CD14-positive monocyte (primary cell): Measurements from ENCODE around the gene EVL. TPM values are rescaled to one million over a fixed set of nuclear protein-coding genes. Genes with fewer than 3 reads are reported as not detected.
"Not testable (repeated sequence)": the region's sequence is repeated elsewhere in the genome, so short reads cannot be mapped to it uniquely, and the experiment has no call there.

Experiments used
- DNase-seq, 3 donors: peaks; one replicate each; pipeline ENCODE4 v3.0.0-alpha.2; 2011 to 2022
- H2AFZ ChIP-seq: 2 replicates; pipeline ENCODE4 v1.6.0; 2012; ENCODE audit warnings: mild to moderate bottlenecking, low read depth, low read length, inconsistent platforms; ENCODE audit not compliant: insufficient read depth, poor library complexity, severe bottlenecking
- H3K27ac ChIP-seq, 2 donors: 1 replicate in 1 of 2; 2 replicates in 1 of 2; pipeline ENCODE4 v1.5.1; 2012 to 2013; ENCODE audit warnings: low read length in 2 of 2, control low read depth in 1 of 2, inconsistent platforms in 1 of 2, low read depth in 1 of 2, mild to moderate bottlenecking in 1 of 2
- H3K27me3 ChIP-seq, 2 donors: one replicate each; pipeline versions ENCODE4 v1.6.0 to v1.6.1; 2011 to 2013; ENCODE audit warnings: low read length in 2 of 2; ENCODE audit not compliant: control insufficient read depth in 2 of 2, insufficient read depth in 2 of 2
- H3K36me3 ChIP-seq, 2 donors: replicated peaks in 1 of 2; 1 replicate in 1 of 2; 2 replicates in 1 of 2; pipeline versions ENCODE4 v1.5.1 to v1.6.1; 2012 to 2013; ENCODE audit warnings: low read length in 2 of 2, control low read depth in 1 of 2, inconsistent platforms in 1 of 2, mild to moderate bottlenecking in 1 of 2; ENCODE audit not compliant: insufficient read depth in 2 of 2, control insufficient read depth in 1 of 2
- H3K4me1 ChIP-seq, 2 donors: 1 replicate in 1 of 2; 2 replicates in 1 of 2; pipeline versions ENCODE4 v1.5.1 to v1.6.1; 2012 to 2013; ENCODE audit warnings: low read length in 2 of 2, control low read depth in 1 of 2, inconsistent platforms in 1 of 2, mild to moderate bottlenecking in 1 of 2, moderate library complexity in 1 of 2; ENCODE audit not compliant: insufficient read depth in 2 of 2, control insufficient read depth in 1 of 2
- H3K4me2 ChIP-seq: replicated peaks from 2 replicates; pipeline ENCODE3; 2012; ENCODE audit warnings: low read length, moderate library complexity, mild to moderate bottlenecking; ENCODE audit not compliant: poor library complexity, severe bottlenecking; ENCODE audit errors: extremely low read depth
- H3K4me3 ChIP-seq, 3 experiments: fragments of 200-600 bp in 1 of 3; sonication (generic) in 1 of 3; replicated peaks in 1 of 3; 1 replicate in 2 of 3; 2 replicates in 1 of 3; pipeline ENCODE4 v1.5.1; 2011 to 2013; ENCODE audit warnings: low read length in 3 of 3, mild to moderate bottlenecking in 3 of 3, control low read depth in 2 of 3, low read depth in 2 of 3, inconsistent platforms in 1 of 3, moderate library complexity in 1 of 3
- H3K79me2 ChIP-seq: 2 replicates; pipeline ENCODE4 v1.6.0; 2012; ENCODE audit warnings: mild to moderate bottlenecking, control low read depth, inconsistent platforms, low read length, moderate library complexity; ENCODE audit not compliant: insufficient read depth
- H3K9ac ChIP-seq: 2 replicates; pipeline ENCODE4 v1.6.0; 2017; ENCODE audit warnings: low read length, mild to moderate bottlenecking; ENCODE audit not compliant: insufficient read depth, poor library complexity, severe bottlenecking
- H3K9me3 ChIP-seq, 2 donors: replicated peaks in 1 of 2; 1 replicate in 1 of 2; 2 replicates in 1 of 2; pipeline versions ENCODE4 v1.5.1 to v1.6.1; 2012 to 2013; ENCODE audit warnings: low read length in 2 of 2, control low read depth in 1 of 2; ENCODE audit not compliant: control insufficient read depth in 1 of 2, insufficient read depth in 1 of 2
- H4K20me1 ChIP-seq: 2 replicates; pipeline ENCODE4 v1.6.0; 2012; ENCODE audit warnings: mild to moderate bottlenecking, low read length, control low read depth, moderate library complexity; ENCODE audit not compliant: insufficient read depth
- H3K27ac Mint-ChIP-seq, 7 donors: one replicate each; pipeline ENCODE4 v1.8.0; 2020; ENCODE audit warnings: mild to moderate bottlenecking in 7 of 7, mixed read lengths in 7 of 7, moderate library complexity in 6 of 7, inconsistent platforms in 2 of 7
- H3K27me3 Mint-ChIP-seq, 3 donors: one replicate each; pipeline ENCODE4 v1.8.0; 2021 to 2022; ENCODE audit warnings: low read depth in 3 of 3, mild to moderate bottlenecking in 3 of 3, mixed read lengths in 3 of 3, moderate library complexity in 3 of 3, inconsistent platforms in 1 of 3
- H3K36me3 Mint-ChIP-seq, 2 donors: one replicate each; pipeline ENCODE4 v1.8.0; 2020; ENCODE audit warnings: mixed read lengths in 2 of 2, inconsistent platforms in 1 of 2, mild to moderate bottlenecking in 1 of 2
- H3K4me1 Mint-ChIP-seq: one replicate; pipeline ENCODE4 v1.8.0; 2020; ENCODE audit warnings: mild to moderate bottlenecking, mixed read lengths
- H3K4me3 Mint-ChIP-seq, 2 donors: one replicate each; pipeline ENCODE4 v1.8.0; 2020; ENCODE audit warnings: mild to moderate bottlenecking in 2 of 2, mixed read lengths in 2 of 2, moderate library complexity in 1 of 2
- H3K9me3 Mint-ChIP-seq, 7 donors: one replicate each; pipeline ENCODE4 v1.8.0; 2020 to 2022; ENCODE audit warnings: mixed read lengths in 7 of 7, mild to moderate bottlenecking in 6 of 7, moderate library complexity in 6 of 7, inconsistent platforms in 2 of 7
- CTCF ChIP-seq: fragments of 200-600 bp; IDR thresholded peaks from one replicate; pipeline ENCODE4 v1.8.0; 2022; ENCODE audit warnings: antibody characterized with exemption, mild to moderate bottlenecking
- WGBS: methylation state at CpG from one replicate; pipeline ENCODE4 v1.1.5; 2013; ENCODE audit warnings: missing lambda C conversion rate; ENCODE audit not compliant: insufficient coverage; 5-methylcytosine and 5-hydroxymethylcytosine counted together
- intact Hi-C, 2 donors: fragments of 100-400 bp; cut with micrococcal nuclease; formaldehyde crosslinking; loops; one replicate each; pipeline versions ENCODE4 v1.15.0 to v1.15.1; 2023
- polyA plus RNA-seq, 3 donors: library from polyadenylated mRNA; depleted of rRNA in 1 of 3; unstranded in 2 of 3; stranded (reverse) in 1 of 3; fragments of 300-500 nt in 2 of 3; fragments of >200 nt in 1 of 3; fragmentation: Illumina TruSeq in 2 of 3; gene quantifications; 1 replicate in 2 of 3; 2 replicates in 1 of 3; pipeline ENCODE4 v1.2.3, GENCODE V29; 2012 to 2021

The EVL gene
- polyA plus RNA-seq, 3 donors: 3.2 to 131 (median 6.7) TPM

DNA sequence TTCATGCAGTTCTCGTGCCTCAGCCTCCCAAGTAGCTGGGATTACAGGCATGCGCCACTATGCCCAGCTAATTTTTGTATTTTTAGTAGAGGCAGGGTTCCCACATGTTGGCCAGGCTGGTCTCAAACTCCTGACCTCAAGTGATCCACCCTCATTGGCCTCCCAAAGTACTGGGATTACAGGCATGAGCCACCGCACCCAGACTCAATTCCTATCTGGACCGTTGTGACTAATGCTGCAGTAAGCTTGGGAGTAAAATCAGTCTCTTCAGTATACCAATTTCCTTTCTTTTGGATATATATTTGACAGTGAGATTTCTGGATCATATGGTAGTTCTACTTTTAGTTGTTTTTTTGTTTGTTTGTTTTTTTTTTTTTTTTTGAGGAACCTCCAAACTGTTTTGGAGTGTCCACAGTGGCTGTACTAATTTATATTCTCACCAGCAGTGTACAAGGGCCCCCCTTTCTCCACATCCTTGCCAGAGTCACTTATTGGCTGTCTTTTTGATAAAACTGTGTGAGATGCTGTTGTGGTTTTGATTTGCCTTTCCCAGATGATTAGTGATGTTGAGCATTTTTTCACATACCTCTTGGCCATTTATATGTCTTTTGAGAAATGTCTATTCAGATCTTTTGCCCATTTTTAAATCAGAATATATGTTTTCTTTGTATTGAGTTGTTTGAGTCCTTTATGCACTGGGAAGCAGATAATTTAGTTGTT is 37.3 kb upstream of the EVL start:
- no peaks in the 10 kb centered on the region for H3K9me3 Mint-ChIP-seq
- Histone ChIP-seq H3K27ac (no peak overlapping the region), H3K4me3 (no peak overlapping the region), H3K79me2 (no peaks in the 10 kb centered on the region), H3K36me3 (no peaks in the 10 kb centered on the region), H2AFZ (no peak overlapping the region), H4K20me1 (no peaks in the 10 kb centered on the region), H3K9ac (no peak overlapping the region), H3K4me1 (peaks cover 9 to 11% of the 10 kb centered on the region in 2 donors), H3K27me3 (no peaks in the 10 kb centered on the region), H3K4me2 (no peak overlapping the region), H3K9me3 (no peaks in the 10 kb centered on the region)
- H3K4me1 Mint-ChIP-seq: peaks cover 11% of the 10 kb centered on the region
- H3K36me3 Mint-ChIP-seq: no peaks in the 10 kb centered on the region
- no peak overlapping the region for H3K4me3 Mint-ChIP-seq
- peaks cover 0 to 3% (median 0%) of the 10 kb centered on the region in 3 donors for H3K27me3 Mint-ChIP-seq
- no peak for DNase-seq
- WGBS: no CpG with 5 or more reads among the region's 4 CpGs
- no peak overlapping the region for H3K27ac Mint-ChIP-seq
- no peak for TF ChIP-seq CTCF
- intact Hi-C loops: no loop called here

GRCh38 chr14:100028990-100029677 is 36.1 kb upstream of the EVL start:
- Histone ChIP-seq H3K36me3 (no peaks in the 10 kb centered on the region), H3K4me2 (no peak overlapping the region), H3K79me2 (no peaks in the 10 kb centered on the region), H3K9ac (no peak overlapping the region), H3K9me3 (no peaks in the 10 kb centered on the region), H3K27ac (no peak overlapping the region), H3K4me3 (no peak overlapping the region), H3K27me3 (no peaks in the 10 kb centered on the region), H4K20me1 (no peaks in the 10 kb centered on the region), H3K4me1 (peaks cover 9 to 11% of the 10 kb centered on the region in 2 donors), H2AFZ (no peak overlapping the region)
- Mint-ChIP-seq H3K4me3 (no peak overlapping the region), H3K4me1 (peaks cover 11% of the 10 kb centered on the region), H3K27ac (no peak overlapping the region), H3K36me3 (no peaks in the 10 kb centered on the region), H3K27me3 (peaks cover 0 to 3% (median 0%) of the 10 kb centered on the region in 3 donors), H3K9me3 (no peaks in the 10 kb centered on the region)
- intact Hi-C loops: no loop called here
- no peak for TF ChIP-seq CTCF
- no peak for DNase-seq
- 100% methylated on average over 2 of the region's 3 CpGs for WGBS

GRCh38 chr14:100030006-100030405 is 35.2 kb upstream of the EVL start:
- not testable (repeated sequence) for H3K9me3 Mint-ChIP-seq
- no CpG with 5 or more reads among the region's 13 CpGs for WGBS

More at GRCh38 chr14:100030006-100030405, 35.2 kb upstream of the EVL start:
- H3K9me3 ChIP-seq, H3K4me3 ChIP-seq, H3K9ac ChIP-seq, H3K27me3 Mint-ChIP-seq, H3K27ac ChIP-seq, DNase-seq, H3K27me3 ChIP-seq, H3K36me3 ChIP-seq, H3K79me2 ChIP-seq, intact Hi-C loops, H3K4me2 ChIP-seq, H3K27ac Mint-ChIP-seq, H3K36me3 Mint-ChIP-seq, H2AFZ ChIP-seq, H4K20me1 ChIP-seq, H3K4me3 Mint-ChIP-seq: not testable (repeated sequence)
- H3K4me1 Mint-ChIP-seq: peaks cover 11% of the 10 kb centered on the region
- peaks cover 9 to 11% of the 10 kb centered on the region in 2 donors for H3K4me1 ChIP-seq
